Cardiac fibroblast (primary cell): ENCODE measurements around the gene MDM4.
"Not testable (repeated sequence)": the region's sequence is repeated elsewhere in the genome, so short reads cannot be mapped to it uniquely, and the experiment has no call there.

Experiments used
- DNase-seq, 2 donors: peaks; one replicate each; pipeline versions ENCODE4 v3.0.0 to v3.0.0-alpha.2; 2010; ENCODE audit warnings: low read depth in 2 of 2
- H3K4me3 ChIP-seq, 2 donors: replicated peaks in 1 of 2; 1 replicate in 1 of 2; 2 replicates in 1 of 2; pipeline ENCODE4 v1.5.1; 2011; ENCODE audit warnings: low read depth in 2 of 2, low read length in 2 of 2, mild to moderate bottlenecking in 2 of 2, moderate library complexity in 1 of 2
- TF ChIP-seq, protein P1 (sequence below): IDR thresholded peaks from one replicate; pipeline ENCODE4 v1.5.1; 2011; ENCODE audit warnings: low read depth, mild to moderate bottlenecking, low read length, inconsistent platforms

MDM4 gene

DNA sequence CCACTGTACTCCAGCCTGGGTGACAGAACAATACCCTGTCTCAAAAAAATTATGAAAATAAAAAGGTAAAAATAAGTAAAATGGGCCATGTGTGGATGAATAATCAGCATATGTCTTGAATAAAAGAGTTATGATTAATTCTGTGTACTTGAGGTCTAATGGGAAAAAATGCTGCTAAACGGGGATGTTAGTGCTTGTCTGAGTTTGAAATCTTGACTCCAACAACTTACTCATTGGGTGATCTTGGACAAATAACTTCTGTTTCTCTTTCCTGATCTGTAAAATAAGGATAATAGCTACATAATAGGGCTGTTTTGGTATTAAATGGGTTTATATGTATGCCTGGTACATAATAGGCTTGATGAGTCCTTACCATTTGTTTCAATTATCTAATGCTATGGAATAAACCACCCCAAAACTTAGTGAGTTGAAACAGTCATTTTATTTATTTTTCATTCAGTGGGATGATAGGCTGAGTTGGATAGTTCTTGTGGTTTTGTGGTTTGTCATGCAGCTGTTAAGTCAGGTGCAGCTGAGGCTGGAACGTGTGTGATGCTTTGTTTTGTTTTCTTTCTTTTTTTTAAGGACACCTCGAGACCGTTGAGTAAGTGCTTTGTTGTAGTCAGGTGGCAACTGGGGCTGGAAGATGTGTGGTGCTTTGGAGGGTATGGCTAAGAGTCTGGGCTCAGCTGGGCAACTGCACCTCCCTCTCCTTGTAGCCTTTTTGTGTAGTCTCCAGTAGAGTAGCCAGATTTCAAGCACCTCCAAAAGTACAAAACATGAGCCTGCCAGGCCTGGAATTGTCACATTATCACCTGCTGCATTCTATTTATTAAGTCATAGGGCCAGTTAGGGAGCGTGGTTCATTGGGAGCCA is 4.9 kb downstream of the MDM4 start:
- H3K4me3 ChIP-seq = no peak overlapping the region
- peak; percentile 15 to 80 for DNase-seq
- TF ChIP-seq, protein P1, sequence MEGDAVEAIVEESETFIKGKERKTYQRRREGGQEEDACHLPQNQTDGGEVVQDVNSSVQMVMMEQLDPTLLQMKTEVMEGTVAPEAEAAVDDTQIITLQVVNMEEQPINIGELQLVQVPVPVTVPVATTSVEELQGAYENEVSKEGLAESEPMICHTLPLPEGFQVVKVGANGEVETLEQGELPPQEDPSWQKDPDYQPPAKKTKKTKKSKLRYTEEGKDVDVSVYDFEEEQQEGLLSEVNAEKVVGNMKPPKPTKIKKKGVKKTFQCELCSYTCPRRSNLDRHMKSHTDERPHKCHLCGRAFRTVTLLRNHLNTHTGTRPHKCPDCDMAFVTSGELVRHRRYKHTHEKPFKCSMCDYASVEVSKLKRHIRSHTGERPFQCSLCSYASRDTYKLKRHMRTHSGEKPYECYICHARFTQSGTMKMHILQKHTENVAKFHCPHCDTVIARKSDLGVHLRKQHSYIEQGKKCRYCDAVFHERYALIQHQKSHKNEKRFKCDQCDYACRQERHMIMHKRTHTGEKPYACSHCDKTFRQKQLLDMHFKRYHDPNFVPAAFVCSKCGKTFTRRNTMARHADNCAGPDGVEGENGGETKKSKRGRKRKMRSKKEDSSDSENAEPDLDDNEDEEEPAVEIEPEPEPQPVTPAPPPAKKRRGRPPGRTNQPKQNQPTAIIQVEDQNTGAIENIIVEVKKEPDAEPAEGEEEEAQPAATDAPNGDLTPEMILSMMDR = no peak

DNA sequence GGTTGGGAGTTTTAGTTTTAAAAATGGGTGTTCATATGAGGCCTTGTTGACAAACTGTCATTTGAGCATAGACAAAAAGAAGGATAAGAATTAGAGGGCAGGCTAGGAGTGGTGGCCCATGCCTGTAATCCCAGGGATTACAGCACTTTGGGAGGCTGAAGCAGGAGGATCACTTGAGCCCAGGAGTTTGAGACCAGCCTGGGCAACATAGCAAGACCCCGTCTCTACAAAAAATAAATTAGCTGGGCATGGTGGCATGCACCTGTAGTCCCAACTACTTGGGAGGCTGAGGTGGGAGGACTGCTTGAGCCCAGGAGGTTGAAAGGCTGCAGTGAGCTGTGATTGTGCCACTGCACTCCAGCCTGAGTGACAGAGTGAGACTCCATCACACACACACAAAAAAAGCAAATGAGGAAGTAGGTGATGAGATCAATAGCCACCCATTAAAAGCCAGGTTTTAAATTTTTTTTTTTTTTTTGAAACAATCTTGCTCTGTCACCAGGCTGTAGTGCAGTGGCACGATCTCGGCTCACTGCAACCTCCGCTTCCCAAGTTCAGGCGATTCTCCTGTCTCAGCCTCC is 5.8 kb downstream of the MDM4 start:
- DNase-seq, H3K4me3 ChIP-seq: not testable (repeated sequence)

DNA sequence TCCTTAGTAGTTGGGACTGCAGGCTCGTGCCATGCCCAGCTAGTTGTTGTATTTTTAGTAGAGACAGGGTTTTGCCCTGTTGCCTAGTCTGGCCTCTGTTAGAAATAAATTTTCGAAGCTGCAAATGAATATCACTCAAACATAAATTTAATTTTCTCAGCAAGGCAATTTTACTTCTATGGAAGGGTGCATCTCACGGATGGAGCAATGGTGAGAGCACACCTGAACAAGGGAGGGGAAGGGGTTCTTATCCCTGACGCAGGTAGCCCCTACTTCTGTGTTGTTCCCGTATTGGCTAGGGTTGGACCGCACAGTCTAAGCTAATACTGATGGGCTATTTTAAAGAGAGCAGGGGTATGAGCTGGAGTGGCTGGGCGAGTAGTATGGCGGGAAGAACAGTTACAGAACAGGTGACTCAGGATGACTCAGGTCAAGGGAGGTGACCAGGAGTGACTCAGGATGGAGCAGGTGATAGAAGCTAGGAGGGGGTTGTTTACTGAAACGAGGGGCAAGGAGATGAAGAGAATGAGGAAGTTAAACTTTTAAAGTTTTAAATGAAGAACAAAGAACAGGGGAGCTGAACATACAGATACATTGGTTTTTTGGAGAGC is 7.5 kb downstream of the MDM4 start:
- TF ChIP-seq, protein P1 = no peak

DNA sequence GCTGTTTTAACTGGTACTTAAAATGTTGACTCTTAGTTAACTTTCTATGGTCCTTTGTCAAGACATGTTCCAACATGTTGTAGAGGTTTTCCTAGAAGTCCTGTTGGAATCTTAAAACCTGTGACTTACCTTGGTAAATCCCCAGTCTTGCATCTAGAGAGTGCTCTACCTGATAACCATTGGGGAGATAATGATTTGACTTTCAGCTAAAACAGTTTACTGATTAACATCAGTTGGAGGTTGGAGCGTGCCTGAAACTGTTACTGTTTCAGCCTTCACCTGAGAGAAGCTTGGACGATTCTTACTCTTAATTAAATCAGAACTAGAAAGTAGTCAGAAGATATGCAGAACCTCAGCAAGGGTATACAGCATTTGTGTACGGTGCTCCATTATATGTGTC is 8.8 kb downstream of the MDM4 start:
- DNase-seq = no peak
- H3K4me3 ChIP-seq = no peak overlapping the region
- TF ChIP-seq, protein P1 = no peak

More for the DNA sequence above, 7.5 kb downstream of the MDM4 start:
- peak in 1 of 2 donors; percentile 28 for DNase-seq
- no peak overlapping the region for H3K4me3 ChIP-seq

DNA sequence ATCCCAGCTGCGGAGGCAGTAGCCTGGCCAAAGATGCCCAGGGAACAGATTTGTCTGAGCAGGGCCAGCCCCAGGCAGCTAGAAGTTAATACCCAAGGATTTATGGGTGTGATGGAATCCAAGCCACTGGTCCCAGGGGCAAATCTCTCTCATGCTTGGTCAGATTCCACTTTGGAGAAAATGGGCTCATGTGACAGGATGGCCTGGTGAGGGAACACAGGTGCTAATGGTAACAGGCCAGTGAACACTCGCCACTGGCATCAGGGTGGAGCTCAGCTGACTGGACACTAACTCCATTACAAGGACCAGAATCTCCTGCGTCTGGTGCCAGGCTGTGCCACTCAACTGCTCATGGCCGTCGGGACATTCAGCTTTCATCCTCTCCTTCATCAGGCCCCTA is 12.0 kb downstream of the MDM4 start:
- no peak overlapping the region for H3K4me3 ChIP-seq
- TF ChIP-seq, protein P1 = no peak
- DNase-seq = no peak

DNA sequence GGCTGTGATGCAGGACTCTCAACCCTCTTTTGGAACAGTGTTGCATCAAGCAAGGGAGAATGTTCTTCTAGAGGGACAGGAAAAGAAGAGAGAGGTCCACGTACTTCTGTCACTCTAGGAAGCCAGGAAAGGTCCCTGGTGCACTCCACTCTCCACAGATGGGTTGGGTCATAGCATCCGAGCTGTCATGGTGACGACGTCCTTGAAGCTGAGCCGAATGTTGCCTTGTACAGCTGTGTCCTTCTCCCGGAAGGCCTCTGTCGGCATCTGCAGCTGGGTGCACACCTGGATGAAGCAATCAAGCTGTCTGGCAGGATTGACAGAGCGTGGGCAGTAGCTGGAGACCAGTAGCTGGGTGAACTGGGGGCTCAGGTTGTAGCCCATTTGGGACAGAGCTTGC is 12.5 kb downstream of the MDM4 start:
- TF ChIP-seq, protein P1 = no peak
- H3K4me3 ChIP-seq = no peak overlapping the region
- DNase-seq = no peak

DNA sequence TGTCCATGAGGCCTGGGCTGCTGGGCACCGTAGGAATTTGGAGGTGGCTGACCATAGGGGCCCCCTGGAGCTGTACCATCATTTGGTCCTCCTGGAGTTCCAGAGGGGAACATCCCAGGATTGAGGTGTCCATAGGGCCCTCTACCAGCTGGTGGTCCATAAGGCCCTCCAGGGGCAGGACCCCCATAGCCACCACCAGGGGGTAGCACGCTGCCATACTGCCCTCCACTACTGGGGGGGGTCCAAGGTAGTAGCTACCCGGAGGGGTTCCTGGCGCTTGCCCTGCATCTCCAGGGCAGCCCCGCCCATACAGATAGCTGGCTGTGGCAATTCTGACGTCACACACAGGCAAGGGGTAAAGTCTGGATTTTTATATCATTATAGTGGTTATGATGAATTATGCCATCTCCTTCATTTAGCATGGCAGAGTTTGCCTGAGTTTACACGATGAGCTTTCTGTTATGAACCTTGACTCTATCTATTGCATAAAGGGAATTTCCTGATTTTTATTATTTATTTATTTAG is 13.2 kb downstream of the MDM4 start:
- no peak overlapping the region for H3K4me3 ChIP-seq
- no peak for DNase-seq
- TF ChIP-seq, protein P1 = no peak
